Stimulated activated CD4-positive, alpha-beta T cell treated with anti-CD3 and anti-CD28 coated beads, TNF-alpha, amount 100 ng/mL, for 24 hours (primary cell): Measurements from ENCODE around the gene BLVRA.
"Not testable (repeated sequence)": the region's sequence is repeated elsewhere in the genome, so short reads cannot be mapped to it uniquely, and the experiment has no call there.

Experiments
- DNase-seq, 3 experiments: peaks; one replicate each; pipeline ENCODE4 v3.0.0-alpha.2; 2020; ENCODE audit warnings: low read depth in 3 of 3

Gene BLVRA

GRCh38 chr7:43758029-43758821 lies at the start of gene BLVRA:
Gene BLVRA (plus strand): TSS chr7:43758680. CDS start chr7:43771159, 12,479 bp downstream.
- DNase-seq: peak in 2 of 3 experiments; percentile 38 to 63

GRCh38 chr7:43711503-43711902 lies 47.0 kb upstream of the BLVRA start:
- DNase-seq: no peak

- not testable (repeated sequence) for DNase-seq
Observed at GRCh38 chr7:43715966-43716365, 42.5 kb upstream of the BLVRA start.

GRCh38 chr7:43716598-43716997 lies 41.9 kb upstream of the BLVRA start:
- DNase-seq: no peak

GRCh38 chr7:43721193-43721806 lies 37.2 kb upstream of the BLVRA start:
- DNase-seq: no peak

GRCh38 chr7:43723007-43723341 lies 35.5 kb upstream of the BLVRA start:
- DNase-seq: no peak

- no peak for DNase-seq
Observed at GRCh38 chr7:43725251-43725650, 33.2 kb upstream of the BLVRA start.

- no peak for DNase-seq
Observed at GRCh38 chr7:43726466-43726865, 32.0 kb upstream of the BLVRA start.

- no peak for DNase-seq
Observed at GRCh38 chr7:43727003-43727402, 31.5 kb upstream of the BLVRA start.

- no peak for DNase-seq
Observed at GRCh38 chr7:43727494-43727893, 31.0 kb upstream of the BLVRA start.

GRCh38 chr7:43729214-43729923 lies 29.1 kb upstream of the BLVRA start, which contains the start of gene COA1:
Gene COA1 (minus strand): TSS chr7:43729523. CDS start chr7:43648614, 80,909 bp downstream.
- peak; percentile 62 to 82 (median 68) for DNase-seq

GRCh38 chr7:43729924-43730248 lies 28.6 kb upstream of the BLVRA start:
- no peak for DNase-seq

- DNase-seq: not testable (repeated sequence)
Observed at GRCh38 chr7:43731494-43731893, 27.0 kb upstream of the BLVRA start.

GRCh38 chr7:43734575-43735332 lies 23.7 kb upstream of the BLVRA start:
- not testable (repeated sequence) for DNase-seq

- DNase-seq: no peak
Observed at GRCh38 chr7:43735403-43735801, 23.1 kb upstream of the BLVRA start.

GRCh38 chr7:43735802-43736603 lies 22.5 kb upstream of the BLVRA start:
- DNase-seq: peak in 1 of 3 experiments; percentile 42

- DNase-seq: no peak
Observed at GRCh38 chr7:43737467-43738127, 20.9 kb upstream of the BLVRA start.

GRCh38 chr7:43742692-43743091 lies 15.8 kb upstream of the BLVRA start:
- DNase-seq: no peak

- no peak for DNase-seq
Observed at GRCh38 chr7:43747328-43748105, 11.0 kb upstream of the BLVRA start.
